Measurements from ENCODE around the gene TUBA3C. TPM values are rescaled to one million over a fixed set of nuclear protein-coding genes. Genes with fewer than 3 reads are reported as not detected.

Gene TUBA3C
- total RNA-seq, 1 donor from 2014 or later, result not detected

DNA sequence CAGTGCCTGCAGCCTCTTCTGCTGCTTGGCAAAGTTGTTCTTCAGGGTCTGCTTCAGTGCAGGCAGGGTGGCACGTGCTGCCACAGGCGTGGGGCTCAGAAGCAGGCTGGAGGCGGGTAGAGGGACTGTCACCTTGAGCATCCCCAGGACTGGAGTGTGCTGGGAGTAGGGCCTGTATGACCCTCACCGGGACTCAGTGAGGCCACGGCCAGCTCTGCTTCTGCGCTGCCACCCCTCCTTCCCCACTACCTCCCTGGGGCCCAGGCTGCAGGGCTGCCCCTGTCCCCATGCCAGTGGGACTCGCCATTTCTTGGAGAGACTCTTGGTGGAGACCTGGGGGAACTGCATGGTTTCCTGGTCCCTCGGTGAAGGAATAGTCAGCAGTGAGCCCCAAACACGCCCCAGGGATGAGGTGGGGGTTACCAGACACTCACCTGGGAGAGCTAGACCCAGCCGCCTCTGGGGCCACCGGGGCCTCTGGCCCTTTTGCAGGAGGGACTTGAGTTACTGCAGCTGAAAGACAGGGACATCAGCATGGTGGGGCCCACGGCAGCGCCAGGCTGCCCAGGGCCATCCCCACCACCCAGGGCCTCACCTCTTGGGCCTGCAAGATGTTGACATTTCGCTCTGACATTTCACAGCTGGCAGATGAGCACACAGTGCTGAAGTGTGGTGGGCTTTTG, 29.9 kb downstream of the TUBA3C start:
- Mint-ChIP-seq H3K9me3 (ENCODE audit: unreplicated experiment) (peaks cover 14% of the 10 kb centered on the region), H3K4me3 (ENCODE audit: unreplicated experiment) (no peak overlapping the region), H3K4me1 (ENCODE audit: unreplicated experiment) (no peaks in the 10 kb centered on the region), H3K27me3 (ENCODE audit: unreplicated experiment) (no peaks in the 10 kb centered on the region), H3K36me3 (ENCODE audit: unreplicated experiment) (no peaks in the 10 kb centered on the region), H3K27ac (ENCODE audit: unreplicated experiment) (no peak overlapping the region)
- no peak for TF ChIP-seq CTCF (IDR thresholded peaks at IDR 0.05)
- no peak for DNase-seq (ENCODE audit: extremely low spot score, unreplicated experiment)

DNA sequence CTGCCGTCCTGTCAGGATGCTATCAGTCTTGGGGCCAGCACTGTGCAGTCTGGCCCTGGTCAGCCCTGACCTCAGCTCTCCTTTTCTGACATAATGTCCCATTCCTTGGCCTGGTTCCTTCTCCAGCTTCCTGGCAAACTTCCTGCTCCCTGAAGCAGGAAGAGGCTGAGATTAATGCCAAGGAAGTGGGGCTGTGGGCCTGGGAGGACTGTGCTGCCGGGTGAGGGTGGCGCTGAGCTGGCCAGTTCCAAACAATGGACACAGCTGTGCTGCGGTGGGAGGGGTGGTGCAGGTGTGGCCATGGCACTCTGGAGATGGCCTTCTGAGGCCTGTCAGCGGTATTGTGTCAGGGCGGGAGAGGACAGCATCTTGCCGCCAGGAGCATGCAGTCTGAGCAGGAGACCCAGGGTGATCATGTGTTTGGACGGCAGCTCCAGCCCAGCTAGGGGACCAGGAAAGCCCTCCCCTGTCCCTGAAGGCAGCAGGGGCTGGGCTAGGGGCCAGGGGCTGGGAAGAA, 30.9 kb downstream of the TUBA3C start:
- Mint-ChIP-seq H3K27ac (ENCODE audit: unreplicated experiment) (no peak overlapping the region), H3K36me3 (ENCODE audit: unreplicated experiment) (no peaks in the 10 kb centered on the region), H3K9me3 (ENCODE audit: unreplicated experiment) (peaks cover 21% of the 10 kb centered on the region), H3K4me1 (ENCODE audit: unreplicated experiment) (no peaks in the 10 kb centered on the region), H3K27me3 (ENCODE audit: unreplicated experiment) (no peaks in the 10 kb centered on the region), H3K4me3 (ENCODE audit: unreplicated experiment) (no peak overlapping the region)
- no peak for DNase-seq (ENCODE audit: extremely low spot score, unreplicated experiment)
- no peak for TF ChIP-seq CTCF (IDR thresholded peaks at IDR 0.05)

- Mint-ChIP-seq H3K4me3 (ENCODE audit: unreplicated experiment) (no peak overlapping the region), H3K4me1 (ENCODE audit: unreplicated experiment) (no peaks in the 10 kb centered on the region), H3K9me3 (ENCODE audit: unreplicated experiment) (peaks cover 21% of the 10 kb centered on the region), H3K27me3 (ENCODE audit: unreplicated experiment) (no peaks in the 10 kb centered on the region), H3K27ac (ENCODE audit: unreplicated experiment) (no peak overlapping the region), H3K36me3 (ENCODE audit: unreplicated experiment) (no peaks in the 10 kb centered on the region)
- no peak for TF ChIP-seq CTCF (IDR thresholded peaks at IDR 0.05)
- no peak for DNase-seq (ENCODE audit: extremely low spot score, unreplicated experiment)
Observed at GRCh38 chr13:19150226-19150625, 31.4 kb downstream of the TUBA3C start.

GRCh38 chr13:19148561-19148960, 33.1 kb downstream of the TUBA3C start:
- H3K27ac Mint-ChIP-seq (ENCODE audit: unreplicated experiment), result no peak overlapping the region
- H3K9me3 Mint-ChIP-seq (ENCODE audit: unreplicated experiment), result peaks cover 33% of the 10 kb centered on the region
- H3K27me3 Mint-ChIP-seq (ENCODE audit: unreplicated experiment), result no peaks in the 10 kb centered on the region

More at GRCh38 chr13:19148561-19148960, 33.1 kb downstream of the TUBA3C start:
- TF ChIP-seq CTCF (IDR thresholded peaks at IDR 0.05), result no peak
- no peak for DNase-seq (ENCODE audit: extremely low spot score, unreplicated experiment)
- Mint-ChIP-seq H3K4me1 (ENCODE audit: unreplicated experiment) (no peaks in the 10 kb centered on the region), H3K36me3 (ENCODE audit: unreplicated experiment) (no peaks in the 10 kb centered on the region), H3K4me3 (ENCODE audit: unreplicated experiment) (no peak overlapping the region)

Measured in osteocyte (in vitro differentiated cells).